HL-60 (cell line): ENCODE data around the gene RAD51C.
"Not testable (repeated sequence)": the region's sequence is repeated elsewhere in the genome, so short reads cannot be mapped to it uniquely, and the experiment has no call there.

Experiments
- DNase-seq, 2 experiments: peaks; one replicate each; pipeline ENCODE4 v3.0.0-alpha.2; 2010 to 2020; ENCODE audit warnings: low read depth in 1 of 2, low spot score in 1 of 2
- H3K27ac ChIP-seq: fragments of 250-450 bp; sonication (Bioruptor Pico); replicated peaks from 2 replicates; pipeline ENCODE4 v1.5.1; 2020; ENCODE audit warnings: mild to moderate bottlenecking, moderate library complexity
- H3K27me3 ChIP-seq: fragments of 250-450 bp; sonication (Bioruptor Pico); 2 replicates; pipeline ENCODE4 v1.5.1; 2021; ENCODE audit warnings: mild to moderate bottlenecking, moderate library complexity; ENCODE audit not compliant: insufficient read depth, poor library complexity, severe bottlenecking
- H3K4me3 ChIP-seq: replicated peaks from 2 replicates; pipeline ENCODE4 v1.5.1; 2011; ENCODE audit warnings: mild to moderate bottlenecking, control low read depth, low read length; ENCODE audit not compliant: insufficient read depth
- GABPA ChIP-seq: IDR thresholded peaks from 2 replicates; pipeline ENCODE4 v1.6.1; 2012; ENCODE audit warnings: low read depth
- POLR2AphosphoS5 ChIP-seq: IDR thresholded peaks from 2 replicates; pipeline ENCODE4 v1.6.1; 2012; ENCODE audit warnings: low read depth
- SPI1 ChIP-seq: IDR thresholded peaks from 2 replicates; pipeline ENCODE4 v1.6.1; 2012; ENCODE audit warnings: low read depth, mild to moderate bottlenecking, borderline replicate concordance
- TF ChIP-seq, protein P1 (sequence below): IDR thresholded peaks from one replicate; pipeline ENCODE4 v1.5.1; 2011; ENCODE audit warnings: low read length, control low read depth, inconsistent platforms; ENCODE audit not compliant: insufficient read depth
- TF ChIP-seq, protein P2 (sequence below): IDR thresholded peaks from 2 replicates; pipeline ENCODE4 v1.6.1; 2012; ENCODE audit warnings: low read depth; ENCODE audit not compliant: insufficient replicate concordance

RAD51C gene

DNA sequence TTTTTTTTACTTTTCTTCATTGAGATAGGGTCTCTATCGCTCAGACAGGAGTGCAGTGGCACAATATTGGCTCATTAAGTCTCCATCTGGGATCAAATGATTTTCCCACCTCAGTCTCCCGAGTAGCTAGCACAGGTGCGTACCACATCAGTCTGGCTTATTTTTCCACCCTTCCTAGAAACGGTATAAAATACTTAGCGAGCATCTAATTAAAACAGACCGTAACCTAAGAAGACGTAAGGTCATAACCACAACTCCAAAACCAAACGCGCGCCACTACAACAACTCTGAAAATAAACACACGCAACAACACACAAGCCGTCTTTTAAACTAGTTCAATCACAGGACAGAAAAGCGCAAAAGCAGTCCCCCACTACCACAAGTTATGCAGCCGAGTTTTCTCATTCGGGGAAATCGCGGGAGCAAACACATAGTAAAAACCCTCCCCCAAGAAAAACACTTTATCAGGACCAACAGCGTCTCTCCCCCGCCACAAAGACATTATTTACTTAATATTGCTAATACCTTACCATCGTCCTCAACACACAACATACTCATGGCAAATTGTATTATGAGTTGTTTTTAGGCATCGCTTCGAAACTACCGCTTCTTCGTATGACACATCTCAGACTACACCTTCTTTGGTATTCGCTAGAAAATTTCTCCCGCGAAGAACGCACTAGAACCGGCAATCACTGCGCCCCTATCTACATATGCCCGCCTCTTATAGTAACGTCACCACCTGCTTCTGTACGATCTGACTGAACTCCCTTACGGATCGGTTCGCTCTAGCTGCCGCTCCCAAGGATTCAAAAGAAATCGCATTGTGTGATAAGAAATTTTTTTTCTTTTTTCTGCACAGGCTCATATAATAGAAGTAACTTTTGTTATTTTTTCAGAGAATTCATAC is 33.3 kb upstream of the RAD51C start:
- Histone ChIP-seq H3K27me3 (no peaks in the 10 kb centered on the region), H3K4me3 (peak overlapping the region; percentile 31), H3K27ac (peak overlapping the region; percentile 94)
- peak; percentile 80 to 81 for DNase-seq
- TF ChIP-seq, protein P1, sequence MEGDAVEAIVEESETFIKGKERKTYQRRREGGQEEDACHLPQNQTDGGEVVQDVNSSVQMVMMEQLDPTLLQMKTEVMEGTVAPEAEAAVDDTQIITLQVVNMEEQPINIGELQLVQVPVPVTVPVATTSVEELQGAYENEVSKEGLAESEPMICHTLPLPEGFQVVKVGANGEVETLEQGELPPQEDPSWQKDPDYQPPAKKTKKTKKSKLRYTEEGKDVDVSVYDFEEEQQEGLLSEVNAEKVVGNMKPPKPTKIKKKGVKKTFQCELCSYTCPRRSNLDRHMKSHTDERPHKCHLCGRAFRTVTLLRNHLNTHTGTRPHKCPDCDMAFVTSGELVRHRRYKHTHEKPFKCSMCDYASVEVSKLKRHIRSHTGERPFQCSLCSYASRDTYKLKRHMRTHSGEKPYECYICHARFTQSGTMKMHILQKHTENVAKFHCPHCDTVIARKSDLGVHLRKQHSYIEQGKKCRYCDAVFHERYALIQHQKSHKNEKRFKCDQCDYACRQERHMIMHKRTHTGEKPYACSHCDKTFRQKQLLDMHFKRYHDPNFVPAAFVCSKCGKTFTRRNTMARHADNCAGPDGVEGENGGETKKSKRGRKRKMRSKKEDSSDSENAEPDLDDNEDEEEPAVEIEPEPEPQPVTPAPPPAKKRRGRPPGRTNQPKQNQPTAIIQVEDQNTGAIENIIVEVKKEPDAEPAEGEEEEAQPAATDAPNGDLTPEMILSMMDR: no peak
- TF ChIP-seq POLR2AphosphoS5 (peak; percentile 100), GABPA (peak; percentile 34; the same call in 1 of the 2 replicates)

DNA sequence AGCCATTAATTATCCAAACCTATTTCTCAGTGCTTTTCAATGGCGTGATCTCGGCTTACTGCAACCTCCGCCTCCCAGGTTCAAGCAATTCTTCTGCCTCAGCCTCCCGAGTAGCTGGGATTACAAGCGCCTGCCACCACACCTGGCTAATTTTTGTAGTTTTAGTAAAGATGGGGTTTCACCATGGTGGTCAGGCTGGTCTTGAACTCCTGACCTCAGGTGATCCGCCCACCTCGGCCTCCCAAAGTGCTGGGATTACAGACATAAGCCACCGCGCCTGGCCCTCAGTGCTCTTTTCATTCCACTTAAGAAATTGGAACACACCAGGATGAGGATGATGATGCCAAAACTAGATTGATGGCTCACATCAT is 32.7 kb upstream of the RAD51C start:
- H3K27me3 ChIP-seq, DNase-seq: not testable (repeated sequence)
- H3K27ac ChIP-seq: peak overlapping the region; percentile 94
- H3K4me3 ChIP-seq: peak overlapping the region; percentile 31

DNA sequence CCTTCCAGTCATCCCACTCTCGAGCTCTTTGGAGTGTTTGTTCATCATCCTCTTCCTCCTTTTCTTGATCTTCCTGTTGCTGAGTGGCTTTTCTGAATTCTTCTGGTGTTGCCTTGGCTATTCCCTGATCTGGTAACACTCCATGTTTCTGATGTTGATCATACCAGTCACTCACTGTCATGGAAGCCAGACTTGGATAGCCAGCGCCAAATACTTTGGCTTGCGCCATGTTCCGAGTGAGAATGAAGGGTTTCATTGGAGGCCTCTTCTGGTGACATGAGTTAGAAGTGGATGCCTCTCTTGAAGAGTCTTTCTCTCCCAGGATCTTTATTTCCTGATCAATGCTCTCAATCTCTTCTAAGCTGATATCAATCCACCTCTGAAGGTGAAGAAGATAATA is 31.8 kb upstream of the RAD51C start:
- Histone ChIP-seq H3K27ac (no peak overlapping the region), H3K27me3 (no peaks in the 10 kb centered on the region), H3K4me3 (no peak overlapping the region)
- DNase-seq: no peak
- TF ChIP-seq SPI1 (no peak), GABPA (no peak)
- TF ChIP-seq, protein P2, sequence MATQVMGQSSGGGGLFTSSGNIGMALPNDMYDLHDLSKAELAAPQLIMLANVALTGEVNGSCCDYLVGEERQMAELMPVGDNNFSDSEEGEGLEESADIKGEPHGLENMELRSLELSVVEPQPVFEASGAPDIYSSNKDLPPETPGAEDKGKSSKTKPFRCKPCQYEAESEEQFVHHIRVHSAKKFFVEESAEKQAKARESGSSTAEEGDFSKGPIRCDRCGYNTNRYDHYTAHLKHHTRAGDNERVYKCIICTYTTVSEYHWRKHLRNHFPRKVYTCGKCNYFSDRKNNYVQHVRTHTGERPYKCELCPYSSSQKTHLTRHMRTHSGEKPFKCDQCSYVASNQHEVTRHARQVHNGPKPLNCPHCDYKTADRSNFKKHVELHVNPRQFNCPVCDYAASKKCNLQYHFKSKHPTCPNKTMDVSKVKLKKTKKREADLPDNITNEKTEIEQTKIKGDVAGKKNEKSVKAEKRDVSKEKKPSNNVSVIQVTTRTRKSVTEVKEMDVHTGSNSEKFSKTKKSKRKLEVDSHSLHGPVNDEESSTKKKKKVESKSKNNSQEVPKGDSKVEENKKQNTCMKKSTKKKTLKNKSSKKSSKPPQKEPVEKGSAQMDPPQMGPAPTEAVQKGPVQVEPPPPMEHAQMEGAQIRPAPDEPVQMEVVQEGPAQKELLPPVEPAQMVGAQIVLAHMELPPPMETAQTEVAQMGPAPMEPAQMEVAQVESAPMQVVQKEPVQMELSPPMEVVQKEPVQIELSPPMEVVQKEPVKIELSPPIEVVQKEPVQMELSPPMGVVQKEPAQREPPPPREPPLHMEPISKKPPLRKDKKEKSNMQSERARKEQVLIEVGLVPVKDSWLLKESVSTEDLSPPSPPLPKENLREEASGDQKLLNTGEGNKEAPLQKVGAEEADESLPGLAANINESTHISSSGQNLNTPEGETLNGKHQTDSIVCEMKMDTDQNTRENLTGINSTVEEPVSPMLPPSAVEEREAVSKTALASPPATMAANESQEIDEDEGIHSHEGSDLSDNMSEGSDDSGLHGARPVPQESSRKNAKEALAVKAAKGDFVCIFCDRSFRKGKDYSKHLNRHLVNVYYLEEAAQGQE: no peak
- TF ChIP-seq, protein P1: no peak

DNA sequence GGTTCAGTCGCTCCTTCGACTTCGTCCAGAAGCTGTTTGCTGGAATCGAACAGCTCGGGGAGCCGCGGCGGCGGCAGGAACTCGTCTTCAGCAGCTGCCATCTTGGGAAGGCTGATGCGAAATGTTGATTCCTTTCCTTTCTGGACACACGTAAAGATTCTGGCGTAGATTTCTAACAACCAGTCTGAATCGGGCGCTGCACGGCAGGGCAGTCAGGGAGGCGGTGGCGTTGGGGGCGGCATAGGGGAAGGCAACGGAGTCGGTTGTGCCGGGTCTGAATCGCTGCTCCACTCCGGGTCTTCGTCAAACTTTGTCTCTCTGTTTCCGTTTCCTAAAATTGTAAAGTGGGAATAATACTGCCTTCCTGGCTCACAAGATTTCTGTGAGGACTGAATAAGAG is 30.9 kb upstream of the RAD51C start:
- no peak overlapping the region for H3K27ac ChIP-seq
- H3K27me3 ChIP-seq: no peaks in the 10 kb centered on the region
- TF ChIP-seq, protein P2: no peak
- TF ChIP-seq SPI1 (no peak), GABPA (no peak), POLR2AphosphoS5 (no peak)
- TF ChIP-seq, protein P1: no peak
- H3K4me3 ChIP-seq: no peak overlapping the region
- no peak for DNase-seq
